HepG2 (cell line): Measurements from ENCODE around the gene FSD1. TPM values are rescaled to one million over a fixed set of nuclear protein-coding genes. Genes with fewer than 3 reads are reported as not detected.

Experiments used
- CREM ChIP-seq, 2 experiments: sonication (generic) in 1 of 2; formaldehyde crosslinking in 1 of 2; IDR thresholded peaks; 2 replicates each; pipeline versions ENCODE4 v1.4.0 to v1.6.1; 2016 to 2020; ENCODE audit warnings: antibody characterized with exemption in 1 of 2, mild to moderate bottlenecking in 1 of 2, missing genetic modification reagents in 1 of 2
- FOXP1 ChIP-seq, 2 experiments: fragments of 450-650 bp in 1 of 2; IDR thresholded peaks; 2 replicates each; pipeline ENCODE4 v1.6.1; 2017 to 2018; ENCODE audit warnings: antibody characterized with exemption in 1 of 2
- GATAD2A ChIP-seq: IDR thresholded peaks from 2 replicates; pipeline ENCODE4 v1.6.1; 2016
- MEF2D ChIP-seq: sonication (generic); formaldehyde crosslinking; IDR thresholded peaks from 2 replicates; pipeline ENCODE4 v1.5.1; 2020; ENCODE audit warnings: mild to moderate bottlenecking, missing genetic modification reagents
- MEIS2 ChIP-seq: sonication (generic); formaldehyde crosslinking; IDR thresholded peaks from 2 replicates; pipeline ENCODE4 v1.9.0; 2021; ENCODE audit warnings: mild to moderate bottlenecking, missing genetic modification reagents
- NR2F1 ChIP-seq, 2 experiments: fragments of 450-650 bp in 1 of 2; formaldehyde crosslinking in 1 of 2; IDR thresholded peaks; 2 replicates each; pipeline versions ENCODE4 v1.5.0 to v1.6.1; 2016 to 2020; ENCODE audit warnings: mild to moderate bottlenecking in 1 of 2, missing compliant biosample characterization in 1 of 2, missing genetic modification reagents in 1 of 2, moderate library complexity in 1 of 2
- PHF21A ChIP-seq: sonication (generic); formaldehyde crosslinking; IDR thresholded peaks from 2 replicates; pipeline ENCODE4 v1.5.0; 2020; ENCODE audit warnings: mild to moderate bottlenecking, missing genetic modification reagents
- SMARCC2 ChIP-seq: fragments of 450-650 bp; IDR thresholded peaks from 2 replicates; pipeline ENCODE4 v1.6.1; 2017; ENCODE audit warnings: antibody characterized with exemption, mild to moderate bottlenecking
- SOX5 ChIP-seq: IDR thresholded peaks from 2 replicates; pipeline ENCODE4 v1.6.1; 2016; ENCODE audit warnings: borderline replicate concordance
- THYN1 ChIP-seq: sonication (generic); formaldehyde crosslinking; IDR thresholded peaks from 2 replicates; pipeline ENCODE4 v1.8.1; 2023; ENCODE audit warnings: low read depth, mild to moderate bottlenecking, moderate library complexity, missing genetic modification reagents, borderline replicate concordance
- TP53 ChIP-seq: sonication (generic); formaldehyde crosslinking; conservative IDR thresholded peaks from 2 replicates; pipeline ENCODE4 v1.4.0; 2020; ENCODE audit warnings: missing genetic modification reagents
- ZNF432 ChIP-seq: sonication (generic); formaldehyde crosslinking; IDR thresholded peaks from 2 replicates; pipeline ENCODE4 v1.5.0; 2020; ENCODE audit warnings: missing genetic modification reagents, mild to moderate bottlenecking, borderline replicate concordance
- ZNF670 ChIP-seq: sonication (generic); formaldehyde crosslinking; IDR thresholded peaks from 2 replicates; pipeline ENCODE4 v1.8.0; 2022; ENCODE audit warnings: mild to moderate bottlenecking, missing genetic modification reagents, borderline replicate concordance
- ZNF792 ChIP-seq: IDR thresholded peaks from 2 replicates; pipeline ENCODE4 v1.6.1; 2016
- polyA plus RNA-seq, 8 experiments: library from polyadenylated mRNA; depleted of rRNA in 3 of 8; stranded (reverse) in 7 of 8; unstranded in 1 of 8; fragments of >200 nt; fragmentation: Illumina TruSeq in 4 of 8; extraction: Trizol in 4 of 8; gene quantifications; 2 replicates each; pipeline versions ENCODE4 v1.2.1 to v1.2.3, GENCODE V29; 2011 to 2016; ENCODE audit warnings: low read depth in 4 of 8, missing spikeins in 1 of 8, mixed read lengths in 1 of 8; ENCODE audit not compliant: insufficient read depth in 1 of 8
- total RNA-seq, 5 experiments: library from RNA; depleted of rRNA; stranded (reverse); fragments of >200 nt; fragmentation: Illumina TruSeq; extraction: Trizol; gene quantifications; 2 replicates each; pipeline ENCODE4 v1.2.3, GENCODE V29; 2016; ENCODE audit warnings: low read depth in 1 of 5
- TF ChIP-seq, protein P1 (sequence below), 2 experiments: sonication (generic) in 1 of 2; formaldehyde crosslinking in 1 of 2; IDR thresholded peaks; 2 replicates each; pipeline versions ENCODE4 v1.4.0 to v1.6.1; 2018 to 2020; ENCODE audit warnings: missing genetic modification reagents in 2 of 2, borderline replicate concordance in 1 of 2, low read depth in 1 of 2, mild to moderate bottlenecking in 1 of 2, missing biosample characterization in 1 of 2
- TF ChIP-seq, protein P2 (sequence below): sonication (generic); formaldehyde crosslinking; IDR thresholded peaks from 2 replicates; pipeline ENCODE4 v1.4.0; 2020; ENCODE audit warnings: missing genetic modification reagents
- TF ChIP-seq, protein P3 (sequence below): sonication (generic); formaldehyde crosslinking; IDR thresholded peaks from 2 replicates; pipeline ENCODE4 v1.4.0; 2020; ENCODE audit warnings: missing genetic modification reagents
- TF ChIP-seq, protein P4 (sequence below): sonication (generic); formaldehyde crosslinking; IDR thresholded peaks from 2 replicates; pipeline ENCODE4 v1.4.0; 2020; ENCODE audit warnings: mild to moderate bottlenecking, missing genetic modification reagents

Gene FSD1
- total and polyA plus RNA-seq, 2 of the 13 experiments (the other 11 are each of a cell fraction or from before 2014, with no cell fraction given) = 0.29 to 0.66 TPM

DNA sequence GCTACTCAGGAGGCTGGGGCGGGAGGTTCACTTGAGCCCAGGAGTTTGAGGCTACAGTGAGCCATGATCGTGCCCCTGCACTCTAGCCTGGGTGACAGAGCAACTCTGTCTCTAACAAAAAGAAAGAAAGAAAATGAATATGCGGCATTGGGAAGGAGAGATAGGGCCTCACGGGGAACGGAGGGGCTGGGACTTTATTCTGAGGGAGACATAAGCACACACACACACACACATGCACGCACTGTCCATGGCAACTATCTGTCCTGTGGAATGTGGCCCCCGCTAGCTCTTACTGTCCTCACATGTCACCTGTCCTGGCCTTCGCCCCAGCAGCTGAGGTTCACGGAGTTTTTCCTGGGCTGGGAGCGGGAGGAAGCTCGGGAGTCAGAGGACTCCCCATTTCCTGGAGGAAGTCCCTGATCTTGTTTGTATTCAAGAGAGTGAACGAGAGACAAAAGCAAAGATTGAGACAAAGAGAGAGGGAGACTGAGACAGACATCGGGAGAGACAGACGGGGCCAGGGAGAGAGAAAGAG is 33.6 kb downstream of the FSD1 start (continued):
- TF ChIP-seq, protein P1, sequence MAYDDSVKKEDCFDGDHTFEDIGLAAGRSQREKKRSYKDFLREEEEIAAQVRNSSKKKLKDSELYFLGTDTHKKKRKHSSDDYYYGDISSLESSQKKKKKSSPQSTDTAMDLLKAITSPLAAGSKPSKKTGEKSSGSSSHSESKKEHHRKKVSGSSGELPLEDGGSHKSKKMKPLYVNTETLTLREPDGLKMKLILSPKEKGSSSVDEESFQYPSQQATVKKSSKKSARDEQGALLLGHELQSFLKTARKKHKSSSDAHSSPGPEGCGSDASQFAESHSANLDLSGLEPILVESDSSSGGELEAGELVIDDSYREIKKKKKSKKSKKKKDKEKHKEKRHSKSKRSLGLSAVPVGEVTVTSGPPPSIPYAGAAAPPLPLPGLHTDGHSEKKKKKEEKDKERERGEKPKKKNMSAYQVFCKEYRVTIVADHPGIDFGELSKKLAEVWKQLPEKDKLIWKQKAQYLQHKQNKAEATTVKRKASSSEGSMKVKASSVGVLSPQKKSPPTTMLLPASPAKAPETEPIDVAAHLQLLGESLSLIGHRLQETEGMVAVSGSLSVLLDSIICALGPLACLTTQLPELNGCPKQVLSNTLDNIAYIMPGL (CRISPR knock-in tag; IDR thresholded peaks at IDR 0.05; ENCODE audit: borderline replicate concordance in 1 of 2, low read depth in 1 of 2) = peak in 1 of 2 experiments; percentile 67; a peak in 2 of 4 replicates
- 0 out of 2 replicates have a peak, but pooled peaks have one; percentile 48 for TF ChIP-seq MEIS2
- TF ChIP-seq, protein P2, sequence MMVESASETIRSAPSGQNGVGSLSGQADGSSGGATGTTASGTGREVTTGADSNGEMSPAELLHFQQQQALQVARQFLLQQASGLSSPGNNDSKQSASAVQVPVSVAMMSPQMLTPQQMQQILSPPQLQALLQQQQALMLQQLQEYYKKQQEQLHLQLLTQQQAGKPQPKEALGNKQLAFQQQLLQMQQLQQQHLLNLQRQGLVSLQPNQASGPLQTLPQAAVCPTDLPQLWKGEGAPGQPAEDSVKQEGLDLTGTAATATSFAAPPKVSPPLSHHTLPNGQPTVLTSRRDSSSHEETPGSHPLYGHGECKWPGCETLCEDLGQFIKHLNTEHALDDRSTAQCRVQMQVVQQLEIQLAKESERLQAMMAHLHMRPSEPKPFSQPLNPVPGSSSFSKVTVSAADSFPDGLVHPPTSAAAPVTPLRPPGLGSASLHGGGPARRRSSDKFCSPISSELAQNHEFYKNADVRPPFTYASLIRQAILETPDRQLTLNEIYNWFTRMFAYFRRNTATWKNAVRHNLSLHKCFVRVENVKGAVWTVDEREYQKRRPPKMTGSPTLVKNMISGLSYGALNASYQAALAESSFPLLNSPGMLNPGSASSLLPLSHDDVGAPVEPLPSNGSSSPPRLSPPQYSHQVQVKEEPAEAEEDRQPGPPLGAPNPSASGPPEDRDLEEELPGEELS (CRISPR knock-in tag) = 0 out of 2 replicates have a peak, but pooled peaks have one; percentile 26
- no peak for TF ChIP-seq ZNF670 (CRISPR knock-in tag)
- peak; percentile 47 for TF ChIP-seq GATAD2A
- no peak for TF ChIP-seq ZNF432
- no peak for TF ChIP-seq THYN1 (CRISPR knock-in tag)
- no peak for TF ChIP-seq FOXP1 (IDR thresholded peaks at IDR 0.05)
- peak; percentile 20; the same call in 1 of the 2 replicates for TF ChIP-seq FOXP1 (CRISPR knock-in tag; IDR thresholded peaks at IDR 0.05)
- peak; percentile 41; the same call in 1 of the 2 replicates for TF ChIP-seq CREM (IDR thresholded peaks at IDR 0.05)
- TF ChIP-seq CREM (CRISPR knock-in tag; IDR thresholded peaks at IDR 0.05) = no peak
- no peak for TF ChIP-seq SMARCC2
- TF ChIP-seq SOX5 (CRISPR knock-in tag) = peak; percentile 43; the same call in 1 of the 2 replicates
- no peak for TF ChIP-seq TP53
- TF ChIP-seq, protein P3, sequence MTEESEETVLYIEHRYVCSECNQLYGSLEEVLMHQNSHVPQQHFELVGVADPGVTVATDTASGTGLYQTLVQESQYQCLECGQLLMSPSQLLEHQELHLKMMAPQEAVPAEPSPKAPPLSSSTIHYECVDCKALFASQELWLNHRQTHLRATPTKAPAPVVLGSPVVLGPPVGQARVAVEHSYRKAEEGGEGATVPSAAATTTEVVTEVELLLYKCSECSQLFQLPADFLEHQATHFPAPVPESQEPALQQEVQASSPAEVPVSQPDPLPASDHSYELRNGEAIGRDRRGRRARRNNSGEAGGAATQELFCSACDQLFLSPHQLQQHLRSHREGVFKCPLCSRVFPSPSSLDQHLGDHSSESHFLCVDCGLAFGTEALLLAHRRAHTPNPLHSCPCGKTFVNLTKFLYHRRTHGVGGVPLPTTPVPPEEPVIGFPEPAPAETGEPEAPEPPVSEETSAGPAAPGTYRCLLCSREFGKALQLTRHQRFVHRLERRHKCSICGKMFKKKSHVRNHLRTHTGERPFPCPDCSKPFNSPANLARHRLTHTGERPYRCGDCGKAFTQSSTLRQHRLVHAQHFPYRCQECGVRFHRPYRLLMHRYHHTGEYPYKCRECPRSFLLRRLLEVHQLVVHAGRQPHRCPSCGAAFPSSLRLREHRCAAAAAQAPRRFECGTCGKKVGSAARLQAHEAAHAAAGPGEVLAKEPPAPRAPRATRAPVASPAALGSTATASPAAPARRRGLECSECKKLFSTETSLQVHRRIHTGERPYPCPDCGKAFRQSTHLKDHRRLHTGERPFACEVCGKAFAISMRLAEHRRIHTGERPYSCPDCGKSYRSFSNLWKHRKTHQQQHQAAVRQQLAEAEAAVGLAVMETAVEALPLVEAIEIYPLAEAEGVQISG (CRISPR knock-in tag) = no peak
- TF ChIP-seq, protein P4, sequence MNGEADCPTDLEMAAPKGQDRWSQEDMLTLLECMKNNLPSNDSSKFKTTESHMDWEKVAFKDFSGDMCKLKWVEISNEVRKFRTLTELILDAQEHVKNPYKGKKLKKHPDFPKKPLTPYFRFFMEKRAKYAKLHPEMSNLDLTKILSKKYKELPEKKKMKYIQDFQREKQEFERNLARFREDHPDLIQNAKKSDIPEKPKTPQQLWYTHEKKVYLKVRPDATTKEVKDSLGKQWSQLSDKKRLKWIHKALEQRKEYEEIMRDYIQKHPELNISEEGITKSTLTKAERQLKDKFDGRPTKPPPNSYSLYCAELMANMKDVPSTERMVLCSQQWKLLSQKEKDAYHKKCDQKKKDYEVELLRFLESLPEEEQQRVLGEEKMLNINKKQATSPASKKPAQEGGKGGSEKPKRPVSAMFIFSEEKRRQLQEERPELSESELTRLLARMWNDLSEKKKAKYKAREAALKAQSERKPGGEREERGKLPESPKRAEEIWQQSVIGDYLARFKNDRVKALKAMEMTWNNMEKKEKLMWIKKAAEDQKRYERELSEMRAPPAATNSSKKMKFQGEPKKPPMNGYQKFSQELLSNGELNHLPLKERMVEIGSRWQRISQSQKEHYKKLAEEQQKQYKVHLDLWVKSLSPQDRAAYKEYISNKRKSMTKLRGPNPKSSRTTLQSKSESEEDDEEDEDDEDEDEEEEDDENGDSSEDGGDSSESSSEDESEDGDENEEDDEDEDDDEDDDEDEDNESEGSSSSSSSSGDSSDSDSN = 0 out of 2 replicates have a peak, but pooled peaks have one; percentile 23
- TF ChIP-seq NR2F1 (CRISPR knock-in tag; IDR thresholded peaks at IDR 0.05) = 0 out of 4 replicates have a peak, but pooled peaks of 1 of the 2 experiments have one; percentile 16
- TF ChIP-seq PHF21A (CRISPR knock-in tag) = peak; percentile 80
- TF ChIP-seq MEF2D = no peak
- peak; percentile 42; the same call in 1 of the 2 replicates for TF ChIP-seq ZNF792 (CRISPR knock-in tag)
